Body of pancreas (tissue), 4 donors: Measurements from ENCODE around the gene DSCAM.

Experiments
- POLR2A ChIP-seq, 3 donors: fragments of 450-650 bp; IDR thresholded peaks; one replicate each; pipeline ENCODE4 v1.6.1; 2016; ENCODE audit warnings: antibody characterized with exemption in 3 of 3, mild to moderate bottlenecking in 2 of 3
- TF ChIP-seq, protein P1 (sequence below), 7 experiments: fragments of 450-650 bp in 4 of 7; fragments of 200-600 bp in 3 of 7; sonication (generic) in 3 of 7; IDR thresholded peaks; one replicate each; pipeline ENCODE4 v1.5.1; 2016 to 2019; ENCODE audit warnings: antibody characterized with exemption in 7 of 7

DNA sequence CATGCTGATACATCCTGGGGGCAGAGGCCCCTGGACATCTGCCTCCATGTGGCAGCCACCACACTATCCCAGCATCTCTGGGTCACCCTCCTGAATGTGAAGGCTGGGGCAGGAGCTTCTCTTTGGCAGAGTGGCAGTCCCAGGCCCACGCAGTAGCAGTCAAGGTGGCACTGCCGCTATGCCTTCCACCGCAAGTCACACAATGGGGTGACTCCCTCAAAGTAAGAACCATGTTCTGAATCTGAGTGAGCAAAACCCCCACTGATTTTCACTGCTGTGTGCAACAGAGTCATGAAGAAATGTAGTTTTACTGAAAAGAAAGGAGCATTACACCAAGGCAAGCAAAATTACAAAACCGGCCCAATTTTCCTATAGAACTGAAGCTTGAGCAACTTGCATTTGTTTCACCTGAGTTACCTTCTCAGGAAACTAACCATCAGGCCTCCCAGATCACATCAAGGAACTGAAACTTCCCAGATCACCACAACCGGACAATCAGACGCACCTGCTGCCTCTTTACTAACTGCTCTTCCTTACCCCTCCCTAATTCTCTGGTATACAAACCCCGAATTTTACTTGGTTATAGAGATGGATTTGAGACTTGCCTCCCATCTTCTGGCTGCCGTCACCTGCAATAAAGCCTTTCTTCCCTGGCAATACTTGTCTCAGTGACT lies 877.1 kb downstream of the DSCAM start:
- no peak for TF ChIP-seq POLR2A (IDR thresholded peaks at IDR 0.05)
- TF ChIP-seq, protein P1, sequence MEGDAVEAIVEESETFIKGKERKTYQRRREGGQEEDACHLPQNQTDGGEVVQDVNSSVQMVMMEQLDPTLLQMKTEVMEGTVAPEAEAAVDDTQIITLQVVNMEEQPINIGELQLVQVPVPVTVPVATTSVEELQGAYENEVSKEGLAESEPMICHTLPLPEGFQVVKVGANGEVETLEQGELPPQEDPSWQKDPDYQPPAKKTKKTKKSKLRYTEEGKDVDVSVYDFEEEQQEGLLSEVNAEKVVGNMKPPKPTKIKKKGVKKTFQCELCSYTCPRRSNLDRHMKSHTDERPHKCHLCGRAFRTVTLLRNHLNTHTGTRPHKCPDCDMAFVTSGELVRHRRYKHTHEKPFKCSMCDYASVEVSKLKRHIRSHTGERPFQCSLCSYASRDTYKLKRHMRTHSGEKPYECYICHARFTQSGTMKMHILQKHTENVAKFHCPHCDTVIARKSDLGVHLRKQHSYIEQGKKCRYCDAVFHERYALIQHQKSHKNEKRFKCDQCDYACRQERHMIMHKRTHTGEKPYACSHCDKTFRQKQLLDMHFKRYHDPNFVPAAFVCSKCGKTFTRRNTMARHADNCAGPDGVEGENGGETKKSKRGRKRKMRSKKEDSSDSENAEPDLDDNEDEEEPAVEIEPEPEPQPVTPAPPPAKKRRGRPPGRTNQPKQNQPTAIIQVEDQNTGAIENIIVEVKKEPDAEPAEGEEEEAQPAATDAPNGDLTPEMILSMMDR (IDR thresholded peaks at IDR 0.05), result no peak
